ENCODE measurements around the gene PIP4K2A. TPM values are rescaled to one million over a fixed set of nuclear protein-coding genes. Genes with fewer than 3 reads are reported as not detected.

Gene PIP4K2A
- total RNA-seq, 1 experiment from 2014 or later: 20.2 TPM

DNA sequence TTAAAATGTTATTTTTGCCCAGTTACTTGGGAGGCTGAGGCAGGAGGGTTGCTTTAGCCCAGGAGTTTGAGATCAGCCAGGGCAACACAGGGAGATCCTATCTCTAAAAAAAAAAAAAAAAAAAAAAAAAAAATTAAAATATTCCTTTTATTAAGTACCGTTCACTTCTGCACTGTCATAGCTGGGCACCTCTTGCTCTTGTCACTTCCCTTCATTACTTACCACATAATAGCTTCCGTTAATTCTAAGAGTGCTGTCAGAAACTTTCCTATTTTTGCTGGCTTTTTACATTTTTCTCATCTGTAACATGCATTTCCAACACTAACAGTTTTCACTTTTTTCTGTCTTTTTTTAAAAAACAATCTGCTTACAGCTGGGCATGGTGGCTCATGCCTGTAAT lies 132.9 kb downstream of the PIP4K2A start:
- no peaks in the 10 kb centered on the region for H3K36me3 ChIP-seq (ENCODE audit: low read depth, low read length)
- no peaks in the 10 kb centered on the region for H3K79me2 ChIP-seq (ENCODE audit: low read length)
- H3K9me2 ChIP-seq (replicated peaks; ENCODE audit: low read length): no peaks in the 10 kb centered on the region
- H4K20me1 ChIP-seq (ENCODE audit: low read length): no peaks in the 10 kb centered on the region
- DNase-seq: no peak
- no peaks in the 10 kb centered on the region; the same call in 1 of the 2 replicates for H3K4me1 ChIP-seq (ENCODE audit: insufficient read depth, low read length)
- intact Hi-C loops (cut with micrococcal nuclease): no loop called here
- H3K27me3 ChIP-seq (ENCODE audit: low read length): no peaks in the 10 kb centered on the region
- no peak overlapping the region for H2AFZ ChIP-seq (ENCODE audit: low read length)
- no peak overlapping the region for H3K4me2 ChIP-seq (ENCODE audit: low read length)
- H3K4me3 ChIP-seq (ENCODE audit: low read length): no peak overlapping the region
- no peaks in the 10 kb centered on the region for H3F3A ChIP-seq (ENCODE audit: low read length, unreplicated experiment)
- BruUV-seq (replicated peaks): no TSS peak
- TF ChIP-seq EZH2 (IDR thresholded peaks at IDR 0.05; ENCODE audit: low read length, unreplicated experiment): no peak
- no peak for TF ChIP-seq EZH2phosphoT487 (IDR thresholded peaks at IDR 0.05; ENCODE audit: borderline replicate concordance, low read length)
- TF ChIP-seq, protein P1, sequence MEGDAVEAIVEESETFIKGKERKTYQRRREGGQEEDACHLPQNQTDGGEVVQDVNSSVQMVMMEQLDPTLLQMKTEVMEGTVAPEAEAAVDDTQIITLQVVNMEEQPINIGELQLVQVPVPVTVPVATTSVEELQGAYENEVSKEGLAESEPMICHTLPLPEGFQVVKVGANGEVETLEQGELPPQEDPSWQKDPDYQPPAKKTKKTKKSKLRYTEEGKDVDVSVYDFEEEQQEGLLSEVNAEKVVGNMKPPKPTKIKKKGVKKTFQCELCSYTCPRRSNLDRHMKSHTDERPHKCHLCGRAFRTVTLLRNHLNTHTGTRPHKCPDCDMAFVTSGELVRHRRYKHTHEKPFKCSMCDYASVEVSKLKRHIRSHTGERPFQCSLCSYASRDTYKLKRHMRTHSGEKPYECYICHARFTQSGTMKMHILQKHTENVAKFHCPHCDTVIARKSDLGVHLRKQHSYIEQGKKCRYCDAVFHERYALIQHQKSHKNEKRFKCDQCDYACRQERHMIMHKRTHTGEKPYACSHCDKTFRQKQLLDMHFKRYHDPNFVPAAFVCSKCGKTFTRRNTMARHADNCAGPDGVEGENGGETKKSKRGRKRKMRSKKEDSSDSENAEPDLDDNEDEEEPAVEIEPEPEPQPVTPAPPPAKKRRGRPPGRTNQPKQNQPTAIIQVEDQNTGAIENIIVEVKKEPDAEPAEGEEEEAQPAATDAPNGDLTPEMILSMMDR (conservative IDR thresholded peaks at IDR 0.05; ENCODE audit: low read depth, low read length): no peak
- H3K9me3 ChIP-seq (ENCODE audit: low read length): no peaks in the 10 kb centered on the region
- no peak for ATAC-seq
- no peak overlapping the region for H3K9ac ChIP-seq (ENCODE audit: low read length)
- H3K27ac ChIP-seq (ENCODE audit: low read length): no peak overlapping the region
- ChIA-PET CTCF (no interaction called here), POLR2A (ENCODE audit: unreplicated experiment) (no interaction called here)

DNA sequence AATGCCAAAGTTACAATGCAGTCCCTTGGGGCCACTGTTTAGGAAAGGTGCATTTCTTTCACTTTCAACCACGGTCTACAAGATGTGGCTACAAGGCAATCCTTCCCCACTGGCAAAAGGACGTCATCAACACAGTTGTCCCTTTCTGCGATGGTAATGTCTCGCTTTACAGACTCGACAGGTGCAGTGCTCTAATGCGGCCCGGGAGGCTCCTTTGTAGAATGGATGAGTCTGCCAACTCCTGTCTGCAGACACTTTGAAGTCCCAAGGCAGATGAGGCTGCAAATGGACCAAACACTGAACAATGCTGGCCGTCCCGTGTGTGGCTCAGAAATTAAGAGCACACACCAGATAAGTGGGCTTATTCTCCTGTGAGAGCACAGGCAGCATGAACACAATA lies 133.7 kb downstream of the PIP4K2A start:
- Histone ChIP-seq H3K9ac (ENCODE audit: low read length) (no peak overlapping the region), H2AFZ (ENCODE audit: low read length) (no peak overlapping the region), H3K79me2 (ENCODE audit: low read length) (no peaks in the 10 kb centered on the region), H3F3A (ENCODE audit: low read length, unreplicated experiment) (no peaks in the 10 kb centered on the region), H3K27ac (ENCODE audit: low read length) (no peak overlapping the region), H3K4me1 (ENCODE audit: insufficient read depth, low read length) (no peaks in the 10 kb centered on the region; the same call in 1 of the 2 replicates), H3K9me2 (replicated peaks; ENCODE audit: low read length) (no peaks in the 10 kb centered on the region), H3K36me3 (ENCODE audit: low read depth, low read length) (no peaks in the 10 kb centered on the region), H4K20me1 (ENCODE audit: low read length) (no peaks in the 10 kb centered on the region), H3K4me3 (ENCODE audit: low read length) (no peak overlapping the region), H3K27me3 (ENCODE audit: low read length) (no peaks in the 10 kb centered on the region), H3K9me3 (ENCODE audit: low read length) (no peaks in the 10 kb centered on the region), H3K4me2 (ENCODE audit: low read length) (no peak overlapping the region)
- CTCF ChIA-PET: no interaction called here
- DNase-seq (no peak), ATAC-seq (no peak)
- TF ChIP-seq EZH2 (IDR thresholded peaks at IDR 0.05; ENCODE audit: low read length, unreplicated experiment): no peak
- no peak for TF ChIP-seq EZH2phosphoT487 (IDR thresholded peaks at IDR 0.05; ENCODE audit: borderline replicate concordance, low read length)
- TF ChIP-seq, protein P1 (conservative IDR thresholded peaks at IDR 0.05; ENCODE audit: low read depth, low read length): no peak
- no TSS peak for BruUV-seq (replicated peaks)
- POLR2A ChIA-PET (ENCODE audit: unreplicated experiment): no interaction called here
- intact Hi-C loops (cut with micrococcal nuclease): no loop called here

DNA sequence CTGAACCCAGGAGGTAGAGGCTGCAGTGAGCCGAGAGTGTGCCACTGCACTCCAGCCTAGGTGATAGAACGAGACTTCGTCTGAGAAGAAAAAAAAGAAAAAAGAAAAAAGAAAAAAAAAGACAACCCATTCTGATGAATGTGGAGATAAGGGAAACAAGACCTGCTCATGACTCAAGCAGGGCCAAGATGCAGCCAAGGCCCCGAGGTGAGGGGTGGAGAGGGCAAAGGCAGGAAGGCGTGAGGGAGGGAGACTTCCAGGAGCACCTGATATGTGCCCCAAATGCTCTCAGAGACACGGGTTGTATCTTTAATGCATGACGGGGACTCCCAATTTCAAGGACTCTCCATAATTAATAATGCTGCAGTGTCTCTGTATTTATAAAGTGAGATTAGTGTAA lies 134.6 kb downstream of the PIP4K2A start:
- Histone ChIP-seq H4K20me1 (ENCODE audit: low read length) (no peaks in the 10 kb centered on the region), H3K4me3 (ENCODE audit: low read length) (no peak overlapping the region), H3K9me2 (replicated peaks; ENCODE audit: low read length) (no peaks in the 10 kb centered on the region), H3K9ac (ENCODE audit: low read length) (no peak overlapping the region), H3K36me3 (ENCODE audit: low read depth, low read length) (no peaks in the 10 kb centered on the region), H3K27ac (ENCODE audit: low read length) (no peak overlapping the region), H2AFZ (ENCODE audit: low read length) (no peak overlapping the region), H3F3A (ENCODE audit: low read length, unreplicated experiment) (no peaks in the 10 kb centered on the region), H3K4me1 (ENCODE audit: insufficient read depth, low read length) (no peaks in the 10 kb centered on the region; the same call in 1 of the 2 replicates), H3K27me3 (ENCODE audit: low read length) (no peaks in the 10 kb centered on the region), H3K9me3 (ENCODE audit: low read length) (no peaks in the 10 kb centered on the region), H3K4me2 (ENCODE audit: low read length) (no peak overlapping the region), H3K79me2 (ENCODE audit: low read length) (no peaks in the 10 kb centered on the region)
- no TSS peak for BruUV-seq (replicated peaks)
- ChIA-PET CTCF (no interaction called here), POLR2A (ENCODE audit: unreplicated experiment) (no interaction called here)
- intact Hi-C loops (cut with micrococcal nuclease): no loop called here
- no peak for ATAC-seq
- no peak for DNase-seq
- TF ChIP-seq, protein P1 (conservative IDR thresholded peaks at IDR 0.05; ENCODE audit: low read depth, low read length): no peak
- TF ChIP-seq EZH2 (IDR thresholded peaks at IDR 0.05; ENCODE audit: low read length, unreplicated experiment) (no peak), EZH2phosphoT487 (IDR thresholded peaks at IDR 0.05; ENCODE audit: borderline replicate concordance, low read length) (no peak)

All from PC-3 (cell line).